Right kidney (tissue), 1 donor: ENCODE data around the gene NTN1.

ENCODE experiments used
- DNase-seq: peaks from one replicate; pipeline ENCODE4 v3.0.0-alpha.2; 2016

Gene NTN1

DNA sequence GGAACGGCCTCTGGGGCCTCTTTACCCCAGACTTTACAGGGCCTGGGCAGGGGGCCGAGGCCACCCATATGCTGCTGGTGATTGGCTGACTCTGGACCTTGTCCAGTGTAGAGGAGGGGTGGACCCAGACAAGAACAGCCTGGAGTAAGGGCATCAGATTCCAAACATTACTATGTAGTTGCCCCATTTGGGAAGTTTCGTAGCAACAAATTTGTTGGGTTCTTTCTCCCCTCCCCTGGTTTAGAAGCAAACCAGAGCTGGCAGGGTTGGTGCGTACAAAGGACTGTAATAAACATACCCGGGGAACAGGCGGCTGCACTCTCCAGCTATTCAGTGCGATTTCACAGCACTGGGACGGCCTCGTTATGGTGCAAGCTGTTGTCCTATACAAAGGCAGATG, 145.5 kb downstream of the NTN1 start:
- no peak for DNase-seq

- no peak for DNase-seq
Observed at GRCh38 chr17:9167379-9167778, 146.1 kb downstream of the NTN1 start.

DNA sequence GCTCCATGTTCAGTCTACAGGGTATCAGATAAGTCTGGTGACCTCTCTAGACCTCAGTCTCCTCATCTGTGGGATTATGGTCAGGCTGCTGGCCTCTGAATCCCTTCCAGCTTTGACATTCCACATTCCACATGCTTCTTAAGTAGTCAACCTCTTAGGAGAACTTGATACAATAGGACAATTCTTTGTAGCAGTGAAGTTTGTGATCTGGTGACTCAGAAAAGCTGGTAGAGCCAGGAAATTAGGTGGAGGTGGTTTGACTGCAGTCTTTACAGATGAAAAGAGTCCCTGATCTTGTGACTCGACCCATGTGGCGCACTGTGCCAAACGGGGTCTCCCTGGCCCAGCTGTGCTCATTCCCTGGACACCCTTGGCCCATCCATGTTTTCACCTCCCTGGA, 147.8 kb downstream of the NTN1 start:
- no peak for DNase-seq

DNA sequence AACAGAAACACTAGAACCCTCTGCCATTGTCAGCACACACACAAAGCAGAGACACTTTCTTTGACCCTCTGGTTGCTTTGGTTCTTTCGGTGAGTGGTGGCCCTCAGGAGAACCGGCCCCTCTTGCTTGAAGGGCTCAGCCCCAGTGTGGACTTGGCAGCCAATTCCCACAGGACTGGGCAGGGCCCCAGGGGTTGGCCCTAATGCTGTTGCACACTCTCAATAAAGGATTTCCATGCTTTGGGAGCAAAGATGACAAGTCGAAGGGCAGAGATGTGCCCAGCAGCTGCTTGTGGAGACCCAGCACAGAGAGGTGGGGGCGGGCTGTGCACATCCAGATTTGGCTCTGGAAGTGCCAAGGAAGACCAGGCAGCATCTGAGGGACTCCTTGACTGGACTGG, 149.0 kb downstream of the NTN1 start:
- no peak for DNase-seq

- no peak for DNase-seq
Observed at GRCh38 chr17:9170853-9171252, 149.5 kb downstream of the NTN1 start.

DNA sequence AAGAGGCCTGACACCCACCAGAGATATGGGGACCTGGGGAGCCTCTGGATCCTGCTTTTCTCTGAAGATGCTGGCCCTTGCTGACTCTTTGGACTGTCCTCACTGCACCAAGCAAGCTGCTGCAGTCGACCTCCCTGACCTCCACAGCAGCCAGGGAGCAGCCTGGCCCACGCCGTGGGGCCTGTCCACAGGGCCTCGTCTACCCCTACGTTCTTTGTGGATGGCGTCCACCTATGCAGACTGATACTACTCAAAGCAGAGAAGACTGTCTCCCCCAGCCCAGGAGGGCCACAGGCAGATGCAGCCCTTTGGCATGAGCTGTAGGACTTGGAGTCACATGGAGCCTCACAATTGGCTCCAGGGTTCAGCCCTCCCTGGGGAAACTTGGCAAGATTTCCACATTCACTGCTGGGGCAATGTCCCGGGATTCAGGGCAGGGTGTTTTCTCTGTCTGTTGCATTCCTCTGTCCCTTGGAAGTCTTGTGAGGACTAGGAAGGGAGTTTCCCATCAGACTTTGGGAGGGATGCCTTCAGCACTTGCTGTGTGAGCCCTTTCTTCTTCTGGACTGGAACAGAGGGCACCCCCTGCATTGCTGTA, 152.2 kb downstream of the NTN1 start:
- DNase-seq: no peak

GRCh38 chr17:9174312-9174711, 153.0 kb downstream of the NTN1 start:
- DNase-seq: no peak

- DNase-seq: no peak
Observed at GRCh38 chr17:9174779-9175574, 153.7 kb downstream of the NTN1 start.

GRCh38 chr17:9175700-9176467, 154.6 kb downstream of the NTN1 start:
- DNase-seq: no peak

- no peak for DNase-seq
Observed at GRCh38 chr17:9177212-9177611, 155.9 kb downstream of the NTN1 start.

- no peak for DNase-seq
Observed at GRCh38 chr17:9178319-9178718, 157.0 kb downstream of the NTN1 start.

DNA sequence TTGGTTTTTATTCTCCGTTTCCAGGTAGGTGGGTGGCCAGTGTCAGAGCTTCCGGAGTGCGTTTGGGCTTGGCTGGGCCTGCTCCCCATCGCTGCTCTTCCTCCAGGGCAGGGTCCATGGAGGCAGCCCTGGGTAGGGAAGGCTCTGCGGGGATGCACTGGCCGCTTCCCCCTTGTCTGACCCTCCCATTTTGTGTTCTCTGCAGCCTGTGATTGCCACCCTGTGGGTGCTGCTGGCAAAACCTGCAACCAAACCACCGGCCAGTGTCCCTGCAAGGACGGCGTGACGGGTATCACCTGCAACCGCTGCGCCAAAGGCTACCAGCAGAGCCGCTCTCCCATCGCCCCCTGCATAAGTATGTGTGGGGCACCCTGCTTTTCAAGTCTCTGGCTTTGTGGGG, 158.3 kb downstream of the NTN1 start:
- DNase-seq: no peak

DNA sequence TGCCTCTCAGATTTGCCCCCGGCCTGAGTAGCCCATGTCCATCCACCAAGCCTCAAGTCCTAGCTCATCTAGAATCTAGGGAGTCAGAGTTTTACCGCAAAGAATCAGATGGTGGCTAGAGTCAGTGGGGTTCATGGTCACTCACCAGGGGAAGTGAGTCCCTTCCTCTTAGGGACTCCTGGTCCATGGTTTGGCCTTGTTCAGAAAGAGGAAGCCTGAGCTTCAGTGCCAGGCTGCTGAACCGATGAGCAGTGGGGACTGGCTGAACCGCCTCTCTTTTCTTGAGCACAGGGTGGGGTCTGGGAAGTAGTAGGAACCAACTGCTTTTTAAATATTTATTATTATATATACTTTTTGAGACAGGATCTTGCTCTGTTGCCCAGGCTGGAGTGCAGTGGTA, 160.3 kb downstream of the NTN1 start:
- DNase-seq: no peak

DNA sequence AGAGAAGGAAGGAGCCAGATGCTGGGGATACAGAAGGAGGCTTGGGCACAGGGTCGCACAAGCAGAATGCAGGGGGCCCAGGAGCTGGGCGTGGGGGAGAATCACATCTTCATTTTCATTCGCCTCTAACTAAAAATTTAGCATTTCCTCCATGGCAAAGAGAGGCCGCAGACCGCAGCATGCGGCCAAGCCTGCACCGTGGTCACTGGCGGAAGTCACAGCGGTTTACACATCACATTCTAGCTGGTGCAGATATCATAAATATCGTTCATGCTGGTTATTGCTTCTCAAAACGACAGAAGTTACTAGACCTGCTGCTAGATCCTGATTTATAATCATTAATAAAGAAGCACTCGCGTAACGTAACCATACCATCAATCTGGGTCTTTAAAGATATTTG, 162.0 kb downstream of the NTN1 start:
- DNase-seq: no peak

- DNase-seq: no peak
Observed at GRCh38 chr17:9185142-9185541, 163.8 kb downstream of the NTN1 start.

DNA sequence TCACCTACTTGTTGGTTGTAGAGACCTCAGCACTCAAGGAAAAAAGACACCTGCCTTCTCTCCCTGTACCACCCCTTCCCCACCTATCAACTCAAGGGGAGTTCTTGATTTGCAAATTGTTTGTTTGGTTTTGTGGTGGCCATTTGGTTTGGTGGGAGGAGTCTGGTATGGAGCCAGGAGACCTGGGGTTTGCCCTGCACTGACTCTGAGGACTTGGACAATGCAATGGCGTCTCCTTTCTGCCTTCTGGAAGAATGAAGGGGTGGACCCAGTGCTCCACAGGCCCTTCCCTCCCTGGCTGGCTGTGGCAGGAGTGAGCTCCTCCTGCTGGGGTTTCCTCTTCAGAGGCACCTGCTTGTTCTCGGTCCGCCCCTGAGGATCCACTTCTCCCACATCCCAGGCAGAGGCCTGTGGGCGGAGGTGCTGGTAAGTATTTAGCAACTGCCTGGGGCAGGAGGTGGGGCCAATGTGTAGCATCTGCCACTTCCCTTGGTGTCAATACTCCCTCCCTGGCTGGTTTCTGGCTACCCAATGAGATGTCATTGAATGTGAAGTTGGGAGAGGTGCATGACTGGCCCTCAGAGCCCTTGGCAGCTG, 164.5 kb downstream of the NTN1 start:
- no peak for DNase-seq

DNA sequence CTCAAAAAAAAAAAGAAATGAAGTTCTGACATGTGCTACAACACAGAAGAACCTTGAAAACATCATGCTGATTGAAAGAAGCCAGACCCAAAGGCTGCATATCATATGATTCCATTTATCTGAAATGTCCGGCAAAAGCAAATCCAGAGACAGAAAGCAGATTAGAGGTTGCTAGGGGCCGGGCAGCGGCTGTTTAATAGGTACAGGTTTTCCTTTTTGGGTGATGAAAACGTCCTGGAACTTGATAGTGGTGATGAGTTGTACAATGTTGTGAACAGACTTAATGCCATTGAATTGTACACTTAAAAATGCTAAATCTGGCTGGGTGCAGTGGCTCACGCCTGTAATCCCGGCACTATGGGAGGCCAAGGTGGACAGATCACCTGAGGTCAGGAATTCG, 166.5 kb downstream of the NTN1 start:
- no peak for DNase-seq

- DNase-seq: no peak
Observed at GRCh38 chr17:9188367-9188766, 167.1 kb downstream of the NTN1 start.

DNA sequence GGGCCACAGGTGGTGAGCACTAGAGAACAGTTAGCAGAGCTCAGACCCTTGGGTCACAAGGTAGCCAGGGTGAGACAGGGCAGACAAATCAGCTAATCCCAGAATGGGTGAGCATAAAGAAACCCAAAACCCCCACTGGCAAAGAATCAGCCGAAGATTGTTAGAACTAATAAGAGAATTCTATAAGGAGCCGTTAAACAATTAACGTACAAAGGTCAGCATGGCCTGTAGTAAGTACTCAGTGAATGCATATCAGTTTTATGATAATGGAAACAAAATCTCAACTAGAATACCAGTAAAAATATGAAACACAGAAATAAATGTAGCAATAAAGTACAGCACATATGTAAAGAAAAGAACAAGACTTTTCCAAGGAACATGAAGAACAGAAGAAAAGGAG, 168.6 kb downstream of the NTN1 start:
- no peak for DNase-seq

DNA sequence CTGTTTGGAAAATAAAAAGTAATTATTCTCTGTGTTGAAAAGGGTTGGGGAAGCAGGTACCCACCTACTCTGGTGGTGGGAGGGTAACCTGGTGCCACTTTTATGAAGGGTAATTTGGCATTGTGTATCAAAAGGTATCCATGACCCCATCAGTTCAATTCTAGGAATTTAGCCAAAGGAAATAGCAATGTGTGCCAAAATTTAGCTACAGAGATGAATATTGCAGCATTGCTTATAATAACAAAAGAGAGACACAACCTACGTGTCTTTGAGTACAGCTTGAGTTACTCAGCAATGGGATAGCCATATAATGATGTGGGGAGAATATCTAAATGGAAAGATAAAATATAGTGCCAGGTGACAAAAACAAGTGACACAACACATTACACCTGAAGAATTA, 170.7 kb downstream of the NTN1 start:
- no peak for DNase-seq

- DNase-seq: no peak
Observed at GRCh38 chr17:9195411-9195810, 174.1 kb downstream of the NTN1 start.

- DNase-seq: peak; percentile 22
Observed at GRCh38 chr17:9195961-9196670, 174.8 kb downstream of the NTN1 start.
